Activated CD8-positive, alpha-beta memory T cell treated with anti-CD3 and anti-CD28 coated beads, Interleukin-2, amount 50 U/mL, for 48 hours (primary cell): Measurements from ENCODE around the gene SLC44A1.

Experiments
- DNase-seq: peaks from one replicate; pipeline ENCODE4 v3.0.0-alpha.2; 2020

Gene SLC44A1

DNA sequence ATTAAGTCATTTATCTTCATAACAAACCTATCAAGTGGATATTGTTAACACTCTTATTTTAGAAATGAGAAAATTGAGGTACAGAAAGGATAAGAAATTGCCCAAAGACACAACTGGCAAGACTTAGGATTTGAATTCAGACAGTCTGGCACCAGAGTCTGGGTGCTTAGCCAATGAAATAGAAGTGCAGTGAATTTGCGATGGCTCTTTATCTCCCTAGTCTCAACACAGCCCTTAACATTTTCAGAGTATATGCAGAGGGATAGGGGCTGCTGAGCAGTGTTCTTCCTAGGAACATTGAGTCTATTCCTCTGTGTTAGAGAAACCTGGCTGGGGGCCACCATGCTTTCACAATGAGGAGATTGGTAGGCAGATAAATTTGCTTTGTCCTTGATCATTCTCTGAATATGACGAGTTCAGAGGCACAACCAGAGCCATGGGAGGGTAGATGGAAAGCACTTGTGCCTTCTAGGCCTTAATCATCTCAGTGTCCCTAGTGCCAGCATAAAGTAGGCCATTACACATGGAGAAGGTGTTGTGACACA is 197.2 kb downstream of the SLC44A1 start:
- no peak for DNase-seq

DNA sequence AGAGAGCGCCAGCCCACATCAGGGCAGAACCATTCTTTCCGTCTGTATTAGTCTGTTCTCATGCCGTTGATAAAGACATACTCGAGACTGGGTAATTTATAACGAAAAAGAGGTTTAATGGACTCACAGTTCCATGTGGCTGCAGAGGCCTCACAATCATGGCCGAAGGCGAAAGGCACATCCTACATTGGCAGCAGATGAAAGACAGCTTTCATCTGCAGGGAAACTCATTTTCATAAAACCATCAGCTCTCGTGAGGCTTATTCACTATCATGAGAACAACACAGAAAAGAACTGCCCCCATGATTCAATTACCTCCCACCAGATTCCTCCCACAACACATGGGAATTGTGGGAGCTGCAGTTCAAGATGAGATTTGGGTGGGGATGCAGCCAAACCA is 198.7 kb downstream of the SLC44A1 start:
- DNase-seq = no peak

DNA sequence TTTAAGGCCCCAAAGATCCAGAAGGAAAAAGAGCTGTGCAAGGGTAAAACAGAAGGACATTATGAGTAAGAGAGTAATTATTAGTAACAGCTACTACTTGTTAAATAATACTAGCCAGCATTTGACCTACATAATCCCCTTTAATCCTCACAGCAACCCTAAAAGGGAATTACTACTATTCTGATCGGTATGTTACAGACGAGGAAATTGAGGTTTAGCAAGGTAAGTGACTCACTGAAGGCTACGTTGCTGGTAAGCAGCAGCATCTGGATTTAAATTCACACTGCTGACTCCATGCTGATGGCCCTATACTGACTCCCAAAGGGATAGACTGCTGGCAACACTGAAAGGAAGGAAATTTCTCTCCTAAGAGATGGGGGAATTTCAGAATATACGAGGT is 199.7 kb downstream of the SLC44A1 start:
- DNase-seq = no peak

DNA sequence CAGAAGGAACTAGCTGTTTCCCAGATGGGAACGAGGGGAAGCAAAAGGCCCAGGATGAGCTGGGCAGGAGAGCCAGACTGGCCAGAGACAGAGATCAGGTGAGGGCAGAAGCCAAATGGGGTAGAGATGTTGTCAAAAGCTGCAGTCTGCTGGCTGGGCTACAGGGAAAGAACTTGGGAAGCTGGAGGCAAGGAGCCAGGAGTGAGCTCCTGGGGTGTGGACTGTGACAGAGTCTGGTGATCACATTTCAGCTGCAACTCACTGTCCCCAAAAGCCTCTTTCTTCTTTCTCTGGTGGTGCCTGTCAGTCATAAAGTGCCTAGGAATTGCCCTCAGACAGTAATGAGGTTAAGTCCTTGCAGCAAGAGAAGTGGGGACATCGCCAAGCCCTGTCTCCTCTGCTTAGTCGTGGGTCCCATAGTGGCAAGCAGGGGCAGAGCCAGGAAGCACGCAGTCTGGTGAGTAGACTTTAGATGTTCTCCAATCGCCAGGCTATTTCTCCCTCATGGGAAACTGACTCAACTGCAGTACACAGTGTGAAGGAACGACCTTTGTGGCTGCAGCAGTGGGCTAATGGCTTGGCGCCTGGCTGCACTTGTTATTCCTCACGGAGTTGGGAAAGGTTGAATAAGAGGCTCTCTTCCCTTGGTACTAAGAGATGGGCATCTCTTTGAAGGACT is 200.9 kb downstream of the SLC44A1 start:
- no peak for DNase-seq

DNA sequence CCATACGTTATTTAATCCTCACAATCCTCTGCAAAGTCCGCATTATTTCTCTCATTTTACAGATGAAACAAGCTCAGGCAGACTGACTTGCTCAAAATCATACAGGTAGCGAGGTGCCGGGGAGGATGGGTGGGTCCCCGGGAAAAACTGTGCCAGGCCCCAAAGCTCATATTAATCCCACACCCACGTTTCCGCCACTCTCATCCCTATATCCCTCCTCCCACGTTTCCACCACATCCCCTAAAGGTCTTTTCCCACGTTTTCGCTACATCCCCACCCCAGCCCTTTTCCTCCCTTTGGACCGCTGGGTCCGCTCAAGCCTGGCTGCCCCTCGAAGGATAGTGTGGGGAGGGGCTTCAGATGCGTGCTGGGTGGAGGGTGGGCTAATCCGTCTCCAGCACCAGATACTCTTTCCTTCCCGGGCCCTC is 202.9 kb downstream of the SLC44A1 start:
- no peak for DNase-seq

DNA sequence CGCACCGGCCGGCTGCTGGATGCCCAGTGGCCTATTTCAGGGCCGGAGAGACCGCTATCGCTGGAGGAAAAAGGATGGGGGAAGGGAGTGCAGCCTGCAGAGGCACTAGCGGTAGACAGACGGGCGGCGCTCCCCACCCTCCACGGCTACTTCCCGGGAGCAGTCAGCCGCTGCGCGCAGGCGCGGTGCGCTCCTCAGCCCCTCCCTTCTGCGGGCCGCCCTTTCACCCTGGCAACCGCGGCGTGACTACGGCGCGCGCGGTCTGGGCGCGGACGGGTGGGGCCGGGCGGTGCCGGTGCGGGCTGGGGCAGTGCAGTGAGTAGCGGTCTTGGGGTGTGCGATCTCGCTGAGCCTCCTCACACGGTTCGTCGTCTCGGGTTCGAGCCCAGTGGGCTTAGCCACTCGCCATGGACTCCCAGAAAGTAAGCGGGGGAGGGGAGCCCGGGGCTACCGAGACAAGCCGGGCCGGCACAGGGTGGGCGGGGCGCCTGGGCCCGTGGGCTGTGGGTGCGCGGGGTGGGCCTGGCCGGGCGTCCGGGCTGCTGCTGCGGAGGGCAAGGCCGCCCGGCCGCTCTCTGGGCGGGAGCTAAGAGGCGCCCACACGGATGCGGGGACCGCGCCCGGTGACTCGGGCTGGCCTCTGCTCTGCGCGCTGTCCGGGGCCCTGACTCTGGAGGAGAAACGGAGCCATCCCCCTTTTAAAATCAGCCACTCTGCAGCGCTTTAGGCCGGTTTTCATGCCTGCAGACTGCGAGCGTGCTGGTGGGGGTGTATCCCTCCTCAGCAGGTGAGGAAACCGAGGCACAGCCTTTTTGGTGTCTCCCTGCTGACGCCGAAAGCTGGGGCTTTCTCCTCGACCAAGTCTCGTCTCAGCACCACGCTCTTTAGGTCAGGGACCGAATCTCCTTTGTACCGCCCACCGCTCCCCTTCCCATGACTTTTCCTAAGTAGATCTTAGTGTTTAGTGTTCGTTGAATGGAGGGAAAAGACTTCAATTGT is 203.7 kb downstream of the SLC44A1 start, which contains the start of gene FSD1L:
Gene FSD1L (plus strand): TSS at position 221 of the 999 bp plus-strand sequence. CDS start 187 bp downstream, at position 408.
- peak; percentile 91 for DNase-seq

DNA sequence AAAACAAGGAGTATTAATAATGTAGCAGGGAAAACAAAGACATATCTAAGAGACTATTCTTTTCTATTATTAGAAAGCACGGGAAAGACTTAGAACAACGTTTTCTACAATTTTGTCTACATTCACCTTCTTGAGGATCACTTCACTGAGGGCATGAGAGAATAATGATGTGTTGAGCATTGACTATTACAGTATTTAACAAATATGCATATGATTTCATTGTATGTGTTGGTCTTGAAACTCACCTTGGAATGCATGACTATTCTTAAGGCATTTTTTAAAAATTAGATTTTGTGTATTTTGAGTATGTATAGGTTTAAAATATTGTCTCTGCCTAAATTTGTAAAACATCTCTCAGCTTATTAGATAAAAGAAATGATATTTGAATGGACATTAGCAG is 204.6 kb downstream of the SLC44A1 start:
- DNase-seq = no peak

DNA sequence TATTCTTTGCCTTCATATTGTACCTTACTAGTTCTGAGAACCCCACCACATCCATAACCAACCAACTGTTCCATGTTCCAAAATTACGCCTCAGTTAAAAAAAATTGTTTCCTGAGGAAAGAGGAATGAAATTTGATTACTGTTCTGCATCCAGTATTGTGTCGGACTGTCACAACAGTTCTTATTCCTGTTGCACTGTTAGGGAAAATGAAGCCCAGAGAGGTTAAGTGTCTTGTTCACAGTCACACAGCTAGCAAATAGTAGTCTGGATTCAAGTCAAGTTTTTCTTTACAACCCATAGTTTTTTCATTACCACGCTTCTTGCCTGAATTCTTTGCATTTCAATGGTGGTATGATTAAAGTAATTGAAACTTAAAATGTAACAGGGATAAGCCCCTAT is 207.7 kb downstream of the SLC44A1 start:
- DNase-seq = no peak

DNA sequence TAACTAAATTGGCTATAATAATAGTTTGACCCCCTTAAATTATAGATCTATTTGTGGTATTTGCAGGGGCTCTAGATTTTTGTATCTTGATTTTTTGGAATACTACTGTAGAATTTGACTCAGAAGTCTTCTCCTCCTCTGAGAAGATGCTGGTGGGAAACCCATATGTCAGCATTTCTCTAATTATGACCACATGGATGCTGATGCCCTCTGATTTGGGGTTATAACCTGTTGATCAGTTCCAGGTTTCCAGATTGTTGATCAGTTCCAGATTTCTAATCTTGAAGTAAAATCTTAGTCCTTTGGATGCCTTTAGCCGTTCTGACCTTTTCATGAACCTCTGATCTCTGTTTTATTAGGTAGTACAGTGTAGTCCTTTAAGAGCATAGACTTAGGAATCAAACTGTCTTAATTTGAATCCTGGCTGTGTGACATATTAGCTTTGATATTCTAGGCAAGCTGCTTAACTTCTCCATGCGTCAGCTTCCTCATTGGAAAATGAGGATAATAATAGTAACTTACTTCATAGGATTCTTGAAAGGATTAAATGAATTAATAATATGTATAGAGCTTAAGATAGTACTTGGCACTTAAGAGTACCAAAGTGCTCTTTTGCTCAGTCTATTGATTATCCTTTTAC is 211.5 kb downstream of the SLC44A1 start:
- DNase-seq = no peak

DNA sequence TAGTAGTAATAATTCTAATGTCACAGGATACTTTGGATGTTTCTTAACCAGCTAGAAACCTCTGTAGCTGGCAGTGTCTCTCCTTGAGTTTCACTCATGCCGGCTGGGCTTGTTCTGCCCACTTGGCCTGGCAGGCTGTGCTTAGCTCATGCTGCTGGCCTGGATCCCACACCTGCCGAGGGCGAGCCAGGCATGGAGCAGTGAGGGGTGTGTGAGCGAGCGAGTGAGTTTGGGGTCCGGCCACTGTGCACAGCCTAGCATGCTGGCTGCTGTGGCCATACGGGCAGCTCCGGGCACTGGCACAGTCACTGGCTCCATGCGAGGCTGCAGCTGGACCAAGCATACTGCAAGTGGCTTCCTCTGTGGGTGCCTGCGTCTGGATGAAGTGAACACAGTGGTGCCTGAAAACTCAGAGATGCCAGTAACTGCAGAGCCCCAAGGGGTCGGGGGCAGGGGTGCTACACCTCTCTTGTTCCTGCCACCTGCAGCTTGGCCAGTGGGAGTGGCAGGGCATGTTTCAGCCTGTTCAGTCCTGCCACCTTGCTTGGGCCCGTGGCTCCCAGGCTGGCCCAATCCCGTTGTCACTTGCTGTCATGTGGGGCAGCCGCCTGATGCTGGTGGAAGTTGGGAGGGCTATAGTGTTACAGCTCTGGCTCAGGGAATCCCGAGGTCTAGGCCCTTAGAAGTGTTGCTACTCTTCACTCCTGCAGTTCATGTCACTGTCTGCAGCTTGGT is 213.3 kb downstream of the SLC44A1 start:
- no peak for DNase-seq

DNA sequence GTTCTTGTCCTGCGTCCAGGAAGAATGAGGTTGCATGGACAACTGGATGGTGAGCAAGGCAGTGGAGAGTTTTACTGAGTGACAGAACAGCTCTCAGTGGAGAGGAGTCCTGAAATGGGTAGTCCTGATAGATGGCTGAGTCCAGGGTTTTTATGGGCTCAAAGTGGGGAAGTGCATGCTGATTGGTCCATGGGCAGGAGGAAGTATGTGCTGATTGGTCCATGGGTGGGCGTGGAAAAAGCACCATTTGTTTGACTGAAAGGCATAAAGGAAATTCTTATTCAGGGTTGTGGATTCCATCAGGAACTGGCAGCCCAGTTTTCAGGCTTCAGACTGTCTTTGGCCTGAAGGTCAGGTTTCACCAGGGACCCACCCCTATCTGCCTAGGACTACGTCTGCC is 214.0 kb downstream of the SLC44A1 start:
- no peak for DNase-seq

DNA sequence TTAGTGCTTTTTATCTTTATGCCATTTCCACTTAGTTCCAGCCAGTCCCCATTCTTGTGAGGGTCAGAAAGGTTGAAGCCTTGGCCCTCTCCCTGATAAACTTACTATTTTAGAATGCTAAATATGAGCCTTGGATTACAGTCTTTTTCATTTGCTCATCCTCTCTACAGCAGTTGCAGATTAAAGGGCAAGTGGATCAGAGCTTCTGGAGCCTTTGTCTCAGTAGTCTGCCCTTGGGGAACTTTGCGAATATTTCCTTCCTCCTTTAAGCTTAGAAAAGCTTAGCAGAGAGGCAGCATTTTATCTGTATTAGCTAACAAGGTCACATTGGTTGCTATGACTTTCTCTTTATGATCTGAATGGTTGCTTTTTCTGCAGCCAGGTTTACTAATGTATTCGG is 214.9 kb downstream of the SLC44A1 start:
- no peak for DNase-seq

DNA sequence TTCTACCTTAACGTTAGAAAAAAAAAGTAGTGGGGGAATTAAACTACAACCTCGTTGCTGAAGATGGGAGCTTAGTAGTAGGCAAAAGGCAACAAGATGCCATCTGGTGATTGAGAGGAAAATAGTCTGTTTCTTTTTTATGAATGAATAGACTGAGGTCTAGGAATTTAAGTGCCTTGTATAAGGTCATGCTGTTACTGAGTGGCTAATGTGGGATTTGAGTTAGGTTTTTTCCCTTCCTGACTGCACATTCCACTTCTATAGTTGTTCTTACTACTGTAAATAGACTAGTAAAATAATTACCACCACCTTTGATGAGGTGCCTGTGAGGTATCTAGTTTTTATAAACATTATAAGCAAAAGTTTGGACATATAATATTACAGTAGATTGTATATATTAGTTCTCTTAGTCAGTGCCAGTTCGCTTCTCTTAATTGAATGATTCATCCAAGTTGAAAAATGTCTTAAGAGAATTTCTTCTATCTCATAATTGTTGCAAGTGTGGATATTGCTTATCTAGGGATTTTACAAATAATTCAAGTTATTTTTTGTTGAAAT is 222.5 kb downstream of the SLC44A1 start:
- no peak for DNase-seq

DNA sequence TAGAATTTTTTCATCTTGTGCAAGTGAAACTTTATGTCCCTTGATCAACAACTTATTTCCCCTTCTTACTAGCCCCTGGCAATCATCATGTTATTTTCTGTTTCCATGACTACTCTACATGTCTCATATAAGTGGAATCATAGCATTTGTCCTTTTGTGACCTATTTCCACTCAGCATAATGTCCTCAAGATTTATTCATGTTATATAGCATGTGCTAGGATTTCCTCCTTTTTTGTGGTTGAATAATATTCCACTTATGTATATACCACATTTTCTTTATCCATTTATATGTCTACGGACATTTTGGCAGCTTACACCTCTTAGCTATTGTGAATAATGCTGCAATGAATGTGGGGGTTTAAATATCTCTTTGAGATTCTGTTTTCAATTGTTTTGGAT is 224.4 kb downstream of the SLC44A1 start:
- DNase-seq = no peak

DNA sequence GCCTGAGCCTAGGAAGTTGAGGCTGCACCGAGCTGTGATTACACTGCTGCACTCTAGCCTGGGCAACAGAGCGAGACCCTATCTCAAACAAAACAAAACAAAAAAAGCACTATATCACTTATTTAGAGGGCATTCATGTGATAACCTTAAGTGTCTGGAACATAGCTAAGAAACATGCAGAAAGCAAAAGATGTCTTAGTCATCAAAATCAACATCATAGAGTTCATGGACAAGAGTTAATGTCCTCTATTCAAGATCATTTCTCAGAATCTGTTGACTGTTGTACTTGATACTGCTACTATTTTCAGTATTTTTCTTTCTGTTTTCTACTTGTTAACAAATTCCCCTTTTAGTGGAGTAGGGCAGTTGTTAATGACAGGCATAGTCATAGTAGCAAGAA is 228.8 kb downstream of the SLC44A1 start:
- DNase-seq = no peak

DNA sequence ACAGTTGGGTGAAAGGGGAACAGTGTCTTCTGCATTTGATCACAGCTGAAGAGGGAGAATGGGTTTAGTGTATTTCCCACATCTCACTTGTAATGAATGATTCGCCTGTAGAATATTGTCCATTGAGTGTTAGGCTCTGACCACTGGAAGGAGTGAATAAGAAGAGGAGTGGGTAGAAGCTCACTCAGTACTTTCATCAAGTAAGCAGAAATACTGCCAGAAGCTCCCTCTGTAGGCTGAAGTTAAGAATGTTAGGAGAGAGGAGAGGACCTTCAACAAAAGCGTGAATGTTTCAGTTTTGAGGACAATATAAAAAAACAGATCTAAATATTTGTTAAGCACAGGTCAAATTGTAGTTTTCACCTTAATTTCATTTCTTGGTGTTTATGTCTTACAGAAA is 230.9 kb downstream of the SLC44A1 start:
- DNase-seq = no peak

DNA sequence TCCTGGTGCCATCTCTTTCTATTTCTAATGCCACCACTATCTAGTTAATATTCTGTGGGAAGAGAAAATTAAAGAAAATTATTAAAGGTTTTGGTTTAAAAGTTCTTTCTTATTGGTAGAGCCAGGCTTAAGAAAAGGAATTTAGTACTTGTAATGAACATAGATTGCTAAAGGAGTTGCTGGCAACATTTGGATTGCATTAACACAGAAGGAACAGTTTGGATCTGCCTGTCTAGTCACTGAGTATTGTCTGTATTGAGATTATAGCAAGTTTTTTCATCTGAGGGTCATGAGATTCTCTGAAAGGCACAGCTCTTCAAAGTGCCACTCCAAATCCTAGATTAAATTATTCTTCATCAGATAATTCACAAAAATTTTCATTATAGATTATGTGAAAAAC is 235.4 kb downstream of the SLC44A1 start:
- DNase-seq = no peak

DNA sequence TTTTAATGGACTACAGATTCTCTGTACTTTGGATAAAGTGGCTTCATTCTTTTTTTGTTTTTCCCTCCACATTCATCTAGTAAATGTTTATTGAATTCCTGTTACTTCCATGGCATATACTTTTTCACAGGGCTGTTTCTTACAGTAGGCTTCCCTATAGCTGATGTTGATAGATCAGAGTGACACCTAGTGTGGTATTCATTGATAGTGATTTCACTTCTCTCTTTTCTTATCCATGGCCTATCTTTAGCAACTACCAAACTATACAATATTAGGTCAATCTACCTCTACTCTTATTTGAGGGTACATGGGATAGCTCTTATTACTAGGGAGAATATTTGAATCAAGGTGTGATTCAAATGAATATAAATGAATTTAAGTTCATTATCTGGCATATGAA is 239.2 kb downstream of the SLC44A1 start:
- no peak for DNase-seq

DNA sequence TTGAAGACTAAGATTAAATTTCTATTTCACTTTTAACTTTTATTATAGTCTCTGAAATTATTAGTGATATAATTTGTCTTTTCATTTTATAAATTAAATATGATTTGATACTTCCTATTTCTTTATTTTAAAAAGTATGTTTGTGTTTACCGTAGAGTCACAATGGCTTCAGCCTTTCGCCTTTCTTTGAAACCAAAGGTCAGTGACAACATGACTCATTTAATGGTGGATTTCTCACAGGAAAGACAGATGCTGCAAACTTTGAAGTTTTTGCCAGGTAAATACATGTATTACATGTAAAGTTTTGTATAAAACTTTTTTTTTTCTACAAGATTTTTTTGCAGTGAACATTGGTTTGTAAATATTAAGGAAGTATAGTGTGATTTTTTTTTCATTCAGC is 239.8 kb downstream of the SLC44A1 start:
- DNase-seq = no peak

DNA sequence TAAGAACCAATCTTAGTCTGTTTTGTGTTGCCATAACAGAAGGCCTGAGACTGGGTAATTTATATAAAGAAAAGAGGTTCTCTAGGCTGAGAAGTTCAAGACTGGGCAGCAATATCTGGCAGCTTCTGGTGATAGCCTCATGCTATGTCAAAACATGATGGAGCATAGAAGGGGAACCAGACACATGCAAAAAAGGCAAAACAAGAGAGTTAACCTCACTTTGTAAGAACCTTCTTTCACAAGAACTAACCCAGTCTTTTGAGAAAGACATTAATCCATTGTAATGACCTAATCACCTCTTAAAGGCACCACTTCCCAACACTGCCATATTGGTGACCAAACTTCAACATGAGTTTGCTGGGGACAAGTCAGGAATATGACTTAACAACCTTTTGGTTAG is 240.7 kb downstream of the SLC44A1 start:
- DNase-seq = no peak
